Muscle layer of duodenum (tissue), 2 donors: ENCODE results near the gene ERC2.
"Not testable (repeated sequence)": the region's sequence is repeated elsewhere in the genome, so short reads cannot be mapped to it uniquely, and the experiment has no call there.

ENCODE experiments used
- H3K27ac ChIP-seq: one replicate; pipeline ENCODE4 v1.7.0; 2013; ENCODE audit warnings: mild to moderate bottlenecking, low read length
- H3K27me3 ChIP-seq: one replicate; pipeline ENCODE4 v1.7.0; 2013; ENCODE audit warnings: low read depth, mild to moderate bottlenecking, control low read depth, low read length
- H3K36me3 ChIP-seq, 2 donors: one replicate each; pipeline ENCODE4 v1.7.0; 2013; ENCODE audit warnings: low read length in 2 of 2, control low read depth in 1 of 2, mild to moderate bottlenecking in 1 of 2; ENCODE audit not compliant: insufficient read depth in 2 of 2, control insufficient read depth in 1 of 2
- H3K4me1 ChIP-seq, 2 donors: one replicate each; pipeline ENCODE4 v1.7.0; 2013; ENCODE audit warnings: low read length in 2 of 2, mild to moderate bottlenecking in 2 of 2, control low read depth in 1 of 2, moderate library complexity in 1 of 2; ENCODE audit not compliant: insufficient read depth in 2 of 2, control insufficient read depth in 1 of 2
- H3K4me3 ChIP-seq, 2 donors: one replicate each; pipeline ENCODE4 v1.7.0; 2013; ENCODE audit warnings: low read length in 2 of 2, low read depth in 1 of 2, mild to moderate bottlenecking in 1 of 2
- H3K9me3 ChIP-seq, 2 donors: one replicate each; pipeline ENCODE4 v1.7.0; 2013; ENCODE audit warnings: low read length in 2 of 2, control low read depth in 1 of 2, mild to moderate bottlenecking in 1 of 2; ENCODE audit not compliant: control insufficient read depth in 1 of 2
- donor health status: healthy.

Gene ERC2

GRCh38 chr3:56019490-56020146, 448.6 kb downstream of the ERC2 start:
- no peak overlapping the region for H3K27ac ChIP-seq
- no peaks in the 10 kb centered on the region for H3K27me3 ChIP-seq
- H3K4me1 ChIP-seq, result no peaks in the 10 kb centered on the region

GRCh38 chr3:56015374-56015773, 452.9 kb downstream of the ERC2 start:
- H3K9me3 ChIP-seq, H3K4me1 ChIP-seq, H3K4me3 ChIP-seq, H3K36me3 ChIP-seq, H3K27ac ChIP-seq, H3K27me3 ChIP-seq: not testable (repeated sequence)

More at GRCh38 chr3:56019490-56020146, 448.6 kb downstream of the ERC2 start:
- Histone ChIP-seq H3K4me3 (no peak overlapping the region), H3K9me3 (no peaks in the 10 kb centered on the region), H3K36me3 (no peaks in the 10 kb centered on the region)

GRCh38 chr3:56012721-56013120, 455.5 kb downstream of the ERC2 start:
- no peak overlapping the region for H3K27ac ChIP-seq
- no peak overlapping the region for H3K4me3 ChIP-seq
- no peaks in the 10 kb centered on the region for H3K36me3 ChIP-seq
- no peaks in the 10 kb centered on the region for H3K9me3 ChIP-seq
- no peaks in the 10 kb centered on the region for H3K4me1 ChIP-seq
- H3K27me3 ChIP-seq, result no peaks in the 10 kb centered on the region

- Histone ChIP-seq H3K9me3 (no peaks in the 10 kb centered on the region), H3K36me3 (no peaks in the 10 kb centered on the region), H3K27ac (no peak overlapping the region), H3K27me3 (no peaks in the 10 kb centered on the region), H3K4me3 (no peak overlapping the region), H3K4me1 (no peaks in the 10 kb centered on the region)
Measured at GRCh38 chr3:56005196-56005805, 463.0 kb downstream of the ERC2 start.

- H3K36me3 ChIP-seq, result no peaks in the 10 kb centered on the region
- no peaks in the 10 kb centered on the region for H3K27me3 ChIP-seq
- H3K9me3 ChIP-seq, result no peaks in the 10 kb centered on the region
- H3K4me1 ChIP-seq, result no peaks in the 10 kb centered on the region
- H3K27ac ChIP-seq, result no peak overlapping the region
- no peak overlapping the region for H3K4me3 ChIP-seq
Measured at GRCh38 chr3:56003129-56003528, 465.1 kb downstream of the ERC2 start.

GRCh38 chr3:56001991-56002390, 466.3 kb downstream of the ERC2 start:
- no peaks in the 10 kb centered on the region for H3K9me3 ChIP-seq
- H3K27ac ChIP-seq, result no peak overlapping the region
- H3K4me3 ChIP-seq, result no peak overlapping the region
- H3K36me3 ChIP-seq, result no peaks in the 10 kb centered on the region
- H3K4me1 ChIP-seq, result no peaks in the 10 kb centered on the region
- no peaks in the 10 kb centered on the region for H3K27me3 ChIP-seq

GRCh38 chr3:56001537-56001936, 466.7 kb downstream of the ERC2 start:
- H3K4me3 ChIP-seq, result no peak overlapping the region
- H3K27me3 ChIP-seq, result no peaks in the 10 kb centered on the region
- no peaks in the 10 kb centered on the region for H3K9me3 ChIP-seq
- H3K27ac ChIP-seq, result no peak overlapping the region
- no peaks in the 10 kb centered on the region for H3K36me3 ChIP-seq
- no peaks in the 10 kb centered on the region for H3K4me1 ChIP-seq

GRCh38 chr3:55989366-55989765, 478.9 kb downstream of the ERC2 start:
- no peaks in the 10 kb centered on the region for H3K36me3 ChIP-seq
- no peak overlapping the region for H3K27ac ChIP-seq
- no peaks in the 10 kb centered on the region for H3K27me3 ChIP-seq
- no peak overlapping the region for H3K4me3 ChIP-seq
- no peaks in the 10 kb centered on the region for H3K9me3 ChIP-seq
- H3K4me1 ChIP-seq, result no peaks in the 10 kb centered on the region

- Histone ChIP-seq H3K27ac (no peak overlapping the region), H3K9me3 (no peaks in the 10 kb centered on the region), H3K4me3 (no peak overlapping the region), H3K4me1 (no peaks in the 10 kb centered on the region), H3K27me3 (no peaks in the 10 kb centered on the region), H3K36me3 (no peaks in the 10 kb centered on the region)
Measured at GRCh38 chr3:55988905-55989304, 479.4 kb downstream of the ERC2 start.

- Histone ChIP-seq H3K27ac (no peak overlapping the region), H3K4me3 (no peak overlapping the region), H3K27me3 (no peaks in the 10 kb centered on the region), H3K9me3 (no peaks in the 10 kb centered on the region), H3K4me1 (no peaks in the 10 kb centered on the region), H3K36me3 (no peaks in the 10 kb centered on the region)
Measured at GRCh38 chr3:55984626-55985025, 483.6 kb downstream of the ERC2 start.

- Histone ChIP-seq H3K4me3 (no peak overlapping the region), H3K9me3 (no peaks in the 10 kb centered on the region), H3K27me3 (no peaks in the 10 kb centered on the region), H3K4me1 (no peaks in the 10 kb centered on the region), H3K36me3 (no peaks in the 10 kb centered on the region), H3K27ac (no peak overlapping the region)
Measured at GRCh38 chr3:55978953-55979352, 489.3 kb downstream of the ERC2 start.
